Measurements from ENCODE around the gene GPR132. TPM values are rescaled to one million over a fixed set of nuclear protein-coding genes. Genes with fewer than 3 reads are reported as not detected.

The GPR132 gene
- total and polyA plus RNA-seq, 2 of the 8 experiments (the other 6 are each of a cell fraction or from before 2014, with no cell fraction given), result 0.11 TPM; not detected in 1

DNA sequence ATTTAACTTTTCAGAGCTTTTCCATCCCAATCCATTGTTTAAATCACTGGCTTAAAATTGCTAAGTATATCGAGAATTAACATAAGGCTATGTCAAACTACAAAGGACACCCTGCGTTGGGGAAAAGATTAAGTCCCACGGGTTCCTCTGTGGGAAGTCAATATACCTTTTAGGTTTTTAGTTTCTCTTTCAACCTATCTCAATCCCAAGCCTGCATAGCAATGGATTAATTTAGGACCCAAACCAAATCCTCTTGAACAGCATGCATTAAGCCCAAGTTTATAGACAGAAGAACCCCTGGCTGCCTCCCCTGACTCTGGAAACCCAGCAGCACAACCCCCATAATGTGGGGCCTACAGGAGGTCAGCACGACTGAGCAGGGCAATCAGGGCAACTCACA lies 50.6 kb downstream of the GPR132 start:
- Histone ChIP-seq H2BK12ac (ENCODE audit: low read depth, low read length) (no peak overlapping the region), H3K27ac (ENCODE audit: low read depth, low read length) (no peak overlapping the region), H3K4ac (replicated peaks; ENCODE audit: insufficient read length, low read depth, low read length) (no peak overlapping the region), H2AK5ac (ENCODE audit: low read depth, low read length) (0 out of 2 replicates have a peak overlapping the region, but pooled peaks have one; percentile 24), H4K91ac (replicated peaks; ENCODE audit: insufficient read length, low read length) (no peak overlapping the region), H3K18ac (ENCODE audit: extremely low read depth, low read length) (no peak overlapping the region), H3K4me1 (replicated peaks in 1 of 4; ENCODE audit: control insufficient read depth in 3 of 4, insufficient read depth in 4 of 4, low read length in 3 of 4) (peaks cover 4 to 17% (median 12%) of the 10 kb centered on the region in 4 experiments; a peak in 6 of 7 replicates), H2BK20ac (ENCODE audit: low read length) (no peak overlapping the region), H3K79me1 (ENCODE audit: low read depth, low read length) (peaks cover 20% of the 10 kb centered on the region), H2AFZ (ENCODE audit: low read length) (no peak overlapping the region), H3K23me2 (ENCODE audit: low read depth, low read length) (peaks cover 7% of the 10 kb centered on the region; the same call in 1 of the 2 replicates), H3K4me3 (ENCODE audit: extremely low read depth in 1 of 4, insufficient read depth in 2 of 4, low read depth in 3 of 4, low read length in 4 of 4) (no peak overlapping the region), H2BK120ac (replicated peaks; ENCODE audit: low read depth, low read length) (no peak overlapping the region), H3K23ac (ENCODE audit: insufficient read length) (no peak overlapping the region), H3K56ac (replicated peaks; ENCODE audit: insufficient read length, low read depth, low read length) (no peak overlapping the region), H3K9ac (replicated peaks in 1 of 4; ENCODE audit: extremely low read depth in 1 of 4, low read depth in 3 of 4, low read length in 3 of 4) (no peak overlapping the region), H3K79me2 (ENCODE audit: control insufficient read depth in 1 of 2, insufficient read depth in 2 of 2, low read length in 2 of 2) (peaks cover 68 to 90% of the 10 kb centered on the region in 2 experiments), H4K8ac (ENCODE audit: extremely low read depth, insufficient read depth, low read length) (no peak overlapping the region), H3K27me3 (replicated peaks in 1 of 4; ENCODE audit: control insufficient read depth in 3 of 4, extremely low read depth in 1 of 4, insufficient read depth in 3 of 4, low read length in 3 of 4) (no peaks in the 10 kb centered on the region), H4K5ac (ENCODE audit: insufficient read length, low read depth, low read length) (no peak overlapping the region), H4K20me1 (replicated peaks in 1 of 2; ENCODE audit: control insufficient read depth in 1 of 2, insufficient read depth in 2 of 2, low read length in 2 of 2) (peaks cover 51 to 75% of the 10 kb centered on the region in 2 experiments), H2BK5ac (ENCODE audit: low read depth, low read length) (no peak overlapping the region), H3K9me3 (ENCODE audit: insufficient read depth in 2 of 2, low read depth in 1 of 2, low read length in 1 of 2) (no peaks in the 10 kb centered on the region), H3K36me3 (ENCODE audit: control insufficient read depth in 2 of 4, insufficient read depth in 4 of 4, low read length in 3 of 4) (peaks cover 6 to 35% (median 19%) of the 10 kb centered on the region in 4 experiments; a peak in 7 of 8 replicates), H3K14ac (ENCODE audit: insufficient read length) (no peak overlapping the region), H2BK15ac (ENCODE audit: low read length) (no peak overlapping the region), H3K4me2 (ENCODE audit: insufficient read depth in 1 of 2, low read depth in 2 of 2, low read length in 2 of 2) (peak overlapping the region in 1 of 2 experiments; percentile 54; a peak in 2 of 4 replicates)
- WGBS, 2 experiments (ENCODE audit: extremely low coverage in 1 of 2, insufficient coverage in 1 of 2, insufficient read length in 1 of 2, insufficient replicate concordance in 2 of 2, low coverage in 1 of 2, low lambda C conversion rate in 2 of 2, missing lambda C conversion rate in 1 of 2), result 75% methylated on average over 4 of the region's 4 CpGs; no CpG with 5 or more reads in 1 of the 2 experiments
- FAIRE-seq (no peak), DNase-seq (ENCODE audit: low read depth in 1 of 2, low spot score in 2 of 2) (no peak)
- no peak for TF ChIP-seq POLR2A (IDR thresholded peaks at IDR 0.05; ENCODE audit: control extremely low read depth in 1 of 2, low read depth in 2 of 2, low read length in 2 of 2)
- no peak for TF ChIP-seq GTF2F1 (IDR thresholded peaks at IDR 0.05; ENCODE audit: borderline replicate concordance, low read depth, low read length)
- TF ChIP-seq TCF12 (IDR thresholded peaks at IDR 0.05; ENCODE audit: low read depth, low read length), result no peak
- no peak for TF ChIP-seq EZH2 (IDR thresholded peaks at IDR 0.05; ENCODE audit: low read depth, low read length, severe bottlenecking)
- TF ChIP-seq NANOG (IDR thresholded peaks at IDR 0.05; ENCODE audit: insufficient read depth, low read depth, low read length, poor library complexity, severe bottlenecking), result no peak
- no peak for TF ChIP-seq CHD1 (IDR thresholded peaks at IDR 0.05; ENCODE audit: low read depth, low read length)
- TF ChIP-seq NRF1 (IDR thresholded peaks at IDR 0.05; ENCODE audit: low read depth, low read length), result no peak
- TF ChIP-seq SIX5 (IDR thresholded peaks at IDR 0.05; ENCODE audit: low read depth, low read length), result no peak
- no peak for TF ChIP-seq KDM4A (IDR thresholded peaks at IDR 0.05; ENCODE audit: low read depth, low read length, severe bottlenecking)
- TF ChIP-seq RNF2 (IDR thresholded peaks at IDR 0.05; ENCODE audit: borderline replicate concordance, low read depth, low read length, missing control alignments, poor library complexity, severe bottlenecking), result no peak
- POLR2A ChIA-PET (ENCODE audit: partially characterized antibody), result interaction anchor here (1.4 kb wide), 1 partner anchor 19 kb away, joined by 4 read pairs; no protein-coding TSS in a partner anchor
- CTCF ChIA-PET (ENCODE audit: partially characterized antibody), result interaction anchor here (1.6 to 2.3 kb wide), 4 partner anchors 9 to 140 kb away, joined by 3 to 10 read pairs (median 6); no protein-coding TSS in a partner anchor

Data from H1 (cell line).